Trophoblast cell (in vitro differentiated cells and primary cell): ENCODE data around the gene ZGPAT.

Experiments
- DNase-seq, 2 donors: peaks; one replicate each; pipeline ENCODE4 v3.0.0-alpha.2; 2016
- H2AFZ ChIP-seq: 2 replicates; pipeline ENCODE4 v1.6.1; 2013; ENCODE audit warnings: low read length, moderate library complexity, mild to moderate bottlenecking; ENCODE audit not compliant: insufficient read depth, poor library complexity
- H2AK5ac ChIP-seq: 2 replicates; pipeline ENCODE4 v1.6.1; 2013; ENCODE audit warnings: mild to moderate bottlenecking, low read length
- H2BK120ac ChIP-seq: 2 replicates; pipeline ENCODE4 v1.6.1; 2013; ENCODE audit warnings: low read length, mild to moderate bottlenecking, moderate library complexity; ENCODE audit not compliant: insufficient read depth, poor library complexity
- H2BK12ac ChIP-seq: 2 replicates; pipeline ENCODE4 v1.6.1; 2013; ENCODE audit warnings: mild to moderate bottlenecking, low read length, moderate library complexity
- H2BK5ac ChIP-seq: 2 replicates; pipeline ENCODE4 v1.6.1; 2013; ENCODE audit warnings: low read length, low read depth, moderate library complexity, mild to moderate bottlenecking; ENCODE audit not compliant: poor library complexity
- H3K14ac ChIP-seq: 2 replicates; pipeline ENCODE4 v1.6.1; 2013; ENCODE audit warnings: mild to moderate bottlenecking, low read length
- H3K18ac ChIP-seq: 2 replicates; pipeline ENCODE4 v1.6.1; 2013; ENCODE audit warnings: mild to moderate bottlenecking, low read length
- H3K23ac ChIP-seq: 2 replicates; pipeline ENCODE4 v1.6.1; 2013; ENCODE audit warnings: low read length
- H3K27ac ChIP-seq: 2 replicates; pipeline ENCODE4 v1.5.1; 2013; ENCODE audit warnings: low read depth, mild to moderate bottlenecking, inconsistent platforms, low read length, moderate library complexity
- H3K27me3 ChIP-seq: 2 replicates; pipeline ENCODE4 v1.6.1; 2013; ENCODE audit warnings: inconsistent platforms, mild to moderate bottlenecking, low read length, moderate library complexity; ENCODE audit not compliant: insufficient read depth
- H3K36me3 ChIP-seq, 2 experiments: 1 replicate in 1 of 2; 2 replicates in 1 of 2; pipeline ENCODE4 v1.6.1; 2013; ENCODE audit warnings: low read length in 2 of 2, mild to moderate bottlenecking in 2 of 2, moderate library complexity in 1 of 2; ENCODE audit not compliant: insufficient read depth in 2 of 2, control insufficient read depth in 1 of 2
- H3K4ac ChIP-seq: 2 replicates; pipeline ENCODE4 v1.6.1; 2013; ENCODE audit warnings: low read depth, mild to moderate bottlenecking, low read length, moderate library complexity
- H3K4me1 ChIP-seq, 2 experiments: 1 replicate in 1 of 2; 2 replicates in 1 of 2; pipeline ENCODE4 v1.6.1; 2013; ENCODE audit warnings: low read length in 2 of 2, mild to moderate bottlenecking in 2 of 2, moderate library complexity in 1 of 2; ENCODE audit not compliant: insufficient read depth in 2 of 2, control insufficient read depth in 1 of 2
- H3K4me2 ChIP-seq: 2 replicates; pipeline ENCODE4 v1.6.1; 2013; ENCODE audit warnings: inconsistent platforms, mild to moderate bottlenecking, low read length, moderate library complexity
- H3K4me3 ChIP-seq: 2 replicates; pipeline ENCODE4 v1.5.1; 2013; ENCODE audit warnings: mild to moderate bottlenecking, low read depth, low read length, inconsistent platforms
- H3K79me1 ChIP-seq: one replicate; pipeline ENCODE4 v1.6.1; 2013; ENCODE audit warnings: low read length
- H3K79me2 ChIP-seq: 2 replicates; pipeline ENCODE4 v1.6.1; 2013; ENCODE audit warnings: low read length, mild to moderate bottlenecking; ENCODE audit not compliant: control insufficient read depth, insufficient read depth, poor library complexity
- H3K9ac ChIP-seq: 2 replicates; pipeline ENCODE4 v1.6.1; 2013; ENCODE audit warnings: mild to moderate bottlenecking, low read length
- H3K9me3 ChIP-seq: 2 replicates; pipeline ENCODE4 v1.6.1; 2013; ENCODE audit warnings: low read depth, mild to moderate bottlenecking, control low read depth, inconsistent platforms, low read length; ENCODE audit not compliant: insufficient read depth
- H4K12ac ChIP-seq: 2 replicates; pipeline ENCODE4 v1.6.1; 2013; ENCODE audit warnings: low read depth, mild to moderate bottlenecking, low read length, moderate library complexity
- H4K8ac ChIP-seq: 2 replicates; pipeline ENCODE4 v1.6.1; 2013; ENCODE audit warnings: low read depth, mild to moderate bottlenecking, low read length, moderate library complexity
- H4K91ac ChIP-seq: one replicate; pipeline ENCODE4 v1.6.1; 2013; ENCODE audit warnings: low read depth, mild to moderate bottlenecking, low read length, moderate library complexity
- WGBS: extraction: QIAGEN DNeasy Blood & Tissue Kit; methylation state at CpG from one replicate; pipeline ENCODE4 v1.1.7; 2013; ENCODE audit warnings: missing lambda C conversion rate; ENCODE audit not compliant: insufficient read length, insufficient coverage; ENCODE audit errors: extremely low coverage; 5-methylcytosine and 5-hydroxymethylcytosine counted together

The ZGPAT gene

DNA sequence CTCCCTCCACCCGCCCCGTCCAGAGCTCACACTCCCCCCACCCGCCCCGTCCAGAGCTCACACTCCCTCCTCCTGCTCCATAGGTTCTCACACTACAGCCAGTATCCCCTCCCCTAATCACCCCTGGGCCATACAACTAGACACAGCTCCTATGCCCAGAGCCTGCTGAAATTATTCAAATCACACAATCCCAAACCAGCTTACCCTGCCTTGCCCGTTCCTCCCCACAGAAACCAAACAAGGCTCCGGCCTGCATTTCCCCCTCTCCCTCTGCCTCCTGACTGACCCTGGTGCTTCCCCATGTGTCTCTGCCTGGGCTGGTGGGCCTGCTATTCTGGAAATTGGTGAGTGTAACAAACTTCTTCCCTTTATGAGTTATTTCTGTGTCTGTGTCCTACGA is 50.3 kb downstream of the ZGPAT start:
- Histone ChIP-seq H3K27me3 (no peaks in the 10 kb centered on the region), H3K4ac (no peak overlapping the region), H2BK120ac (no peak overlapping the region), H3K79me1 (no peaks in the 10 kb centered on the region), H3K27ac (no peak overlapping the region), H3K4me1 (no peaks in the 10 kb centered on the region), H2BK5ac (no peak overlapping the region), H2AFZ (no peak overlapping the region), H4K12ac (no peak overlapping the region), H3K9me3 (peaks cover 2% of the 10 kb centered on the region), H3K79me2 (no peaks in the 10 kb centered on the region), H3K14ac (no peak overlapping the region), H3K23ac (no peak overlapping the region), H4K8ac (no peak overlapping the region), H2AK5ac (no peak overlapping the region), H3K9ac (no peak overlapping the region), H3K36me3 (peaks cover 3 to 4% of the 10 kb centered on the region in 2 experiments), H3K18ac (no peak overlapping the region), H4K91ac (no peak overlapping the region), H2BK12ac (no peak overlapping the region), H3K4me2 (no peak overlapping the region), H3K4me3 (no peak overlapping the region)
- DNase-seq: no peak
- no CpG with 5 or more reads among the region's 7 CpGs for WGBS

DNA sequence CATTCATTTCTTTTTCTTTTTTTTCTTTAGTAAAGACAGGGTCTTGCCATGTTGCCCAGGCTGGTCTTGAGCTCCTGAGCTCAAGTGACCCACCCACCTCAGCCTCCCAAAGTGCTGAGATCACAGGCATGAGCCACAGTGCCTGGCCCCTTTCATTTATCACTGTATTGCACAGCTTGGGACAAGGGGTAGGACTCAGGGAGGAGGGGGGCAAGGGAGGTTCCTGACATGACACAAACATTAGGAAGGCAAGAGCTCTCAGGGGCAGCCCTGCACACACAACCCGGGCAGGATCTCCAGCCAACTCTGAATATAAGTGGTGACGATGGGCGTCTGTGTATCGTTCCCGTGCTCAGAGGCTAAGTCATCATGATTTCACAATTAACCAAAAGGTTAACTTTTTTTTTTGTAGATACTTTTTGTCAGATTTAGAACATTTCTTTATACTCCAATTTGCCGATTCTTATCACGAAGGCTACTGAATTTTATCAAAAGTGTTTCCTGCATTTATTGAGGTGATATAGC is 51.6 kb downstream of the ZGPAT start:
- no peak overlapping the region for H2AFZ ChIP-seq
- H3K9me3 ChIP-seq: peaks cover 4% of the 10 kb centered on the region
- H4K12ac ChIP-seq: no peak overlapping the region
- H3K4ac ChIP-seq: no peak overlapping the region
- H4K91ac ChIP-seq: no peak overlapping the region
- no CpG with 5 or more reads among the region's 7 CpGs for whole genome bisulfite sequencing
- peaks cover 6% of the 10 kb centered on the region in 2 experiments for H3K36me3 ChIP-seq
- H3K18ac ChIP-seq: no peak overlapping the region
- H3K79me2 ChIP-seq: no peaks in the 10 kb centered on the region
- peak in 1 of 2 donors; percentile 42 for DNase-seq
- H3K27me3 ChIP-seq: no peaks in the 10 kb centered on the region
- no peak overlapping the region for H2BK5ac ChIP-seq
- H3K79me1 ChIP-seq: no peaks in the 10 kb centered on the region
- H2BK12ac ChIP-seq: no peak overlapping the region
- no peak overlapping the region for H2AK5ac ChIP-seq
- no peak overlapping the region for H3K4me3 ChIP-seq
- H3K4me2 ChIP-seq: no peak overlapping the region
- no peaks in the 10 kb centered on the region for H3K4me1 ChIP-seq
- no peak overlapping the region for H3K9ac ChIP-seq
- no peak overlapping the region for H2BK120ac ChIP-seq
- no peak overlapping the region for H3K14ac ChIP-seq
- no peak overlapping the region for H3K27ac ChIP-seq
- no peak overlapping the region for H3K23ac ChIP-seq
- H4K8ac ChIP-seq: no peak overlapping the region

DNA sequence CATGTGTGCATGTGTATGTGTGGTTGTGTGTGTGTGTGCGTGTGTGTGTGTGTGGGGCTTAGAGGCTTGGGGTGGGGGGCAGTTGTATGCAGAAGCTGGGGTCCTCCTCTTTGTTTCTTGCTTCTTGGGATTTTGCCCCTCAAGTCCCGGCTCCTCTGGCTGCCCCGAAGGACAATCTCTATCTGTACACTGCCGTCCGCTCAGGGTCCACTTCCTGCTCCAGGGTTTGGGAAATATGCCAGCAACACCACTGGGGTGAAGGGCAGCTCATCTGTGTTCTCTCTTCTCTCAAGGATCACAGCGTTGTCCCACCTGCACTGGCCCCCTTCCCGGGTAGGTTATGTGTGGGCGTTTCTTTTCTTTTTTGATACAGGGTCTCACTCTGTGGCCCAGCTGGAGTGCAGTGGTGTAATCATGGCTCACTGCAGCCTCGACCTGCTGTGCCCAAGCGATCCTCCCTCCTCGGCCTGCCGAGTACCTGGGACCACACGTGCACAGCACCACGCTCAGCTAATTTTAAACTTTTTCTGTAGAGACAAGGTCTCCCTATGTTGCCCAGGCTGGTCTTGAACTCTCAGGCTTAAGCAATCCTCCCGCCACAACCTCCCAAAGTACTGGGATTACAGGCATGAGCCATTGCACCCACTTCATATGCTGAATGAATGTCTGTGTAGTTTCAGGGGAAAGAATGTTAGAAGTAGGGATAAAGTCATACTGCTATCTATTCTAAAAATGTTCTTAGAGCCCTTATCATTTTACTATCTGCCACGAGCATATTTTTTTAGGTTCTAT is 57.4 kb downstream of the ZGPAT start:
- Histone ChIP-seq H3K23ac (no peak overlapping the region), H3K4me2 (no peak overlapping the region), H3K27ac (no peak overlapping the region), H3K27me3 (no peaks in the 10 kb centered on the region), H3K79me1 (no peaks in the 10 kb centered on the region), H3K4me3 (no peak overlapping the region), H4K91ac (no peak overlapping the region), H3K14ac (no peak overlapping the region), H2AK5ac (no peak overlapping the region), H2BK12ac (no peak overlapping the region), H3K4ac (no peak overlapping the region), H2BK5ac (no peak overlapping the region), H4K8ac (no peak overlapping the region), H3K9ac (peak overlapping the region; percentile 20), H3K36me3 (peaks cover 28 to 31% of the 10 kb centered on the region in 2 experiments), H4K12ac (no peak overlapping the region), H3K9me3 (peaks cover 2% of the 10 kb centered on the region), H2AFZ (no peak overlapping the region), H2BK120ac (no peak overlapping the region), H3K4me1 (no peaks in the 10 kb centered on the region), H3K18ac (no peak overlapping the region), H3K79me2 (no peaks in the 10 kb centered on the region)
- DNase-seq: peak; percentile 59 to 79
- WGBS: no CpG with 5 or more reads among the region's 16 CpGs

- no peak overlapping the region for H4K91ac ChIP-seq
- H4K12ac ChIP-seq: no peak overlapping the region
- no peak overlapping the region for H2AK5ac ChIP-seq
- H3K9ac ChIP-seq: no peak overlapping the region
- H3K23ac ChIP-seq: no peak overlapping the region
- H3K79me1 ChIP-seq: no peaks in the 10 kb centered on the region
- no peaks in the 10 kb centered on the region for H3K27me3 ChIP-seq
- no peak overlapping the region for H3K4me3 ChIP-seq
- WGBS: no CpG with 5 or more reads among the region's 7 CpGs
- H4K8ac ChIP-seq: no peak overlapping the region
- peak in 1 of 2 donors; percentile 18 for DNase-seq
- H3K36me3 ChIP-seq: peaks cover 28 to 32% of the 10 kb centered on the region in 2 experiments
- H3K4me2 ChIP-seq: no peak overlapping the region
- H3K18ac ChIP-seq: no peak overlapping the region
- H3K27ac ChIP-seq: no peak overlapping the region
- H2BK120ac ChIP-seq: no peak overlapping the region
- H3K79me2 ChIP-seq: no peaks in the 10 kb centered on the region
- H2AFZ ChIP-seq: no peak overlapping the region
- H3K4me1 ChIP-seq: no peaks in the 10 kb centered on the region
- H2BK12ac ChIP-seq: no peak overlapping the region
- no peak overlapping the region for H3K14ac ChIP-seq
- peaks cover 2% of the 10 kb centered on the region for H3K9me3 ChIP-seq
- H3K4ac ChIP-seq: no peak overlapping the region
- no peak overlapping the region for H2BK5ac ChIP-seq
Measured at GRCh38 chr20:63765902-63766301, 58.1 kb downstream of the ZGPAT start.
